SU-DHL-6 (cell line): Measurements from ENCODE around the gene BRSK1.

Experiments
- CTCF ChIP-seq: fragments of 200-600 bp; sonication (generic); IDR thresholded peaks from one replicate; pipeline ENCODE4 v1.5.1; 2017; ENCODE audit warnings: antibody characterized with exemption, mild to moderate bottlenecking, low read length, moderate library complexity; ENCODE audit not compliant: insufficient read depth, poor library complexity, severe bottlenecking
- EZH2phosphoT487 ChIP-seq: fragments of 200-600 bp; sonication (generic), shearing (Covaris generic); conservative IDR thresholded peaks from 2 replicates; pipeline ENCODE4 v1.6.1; 2018; ENCODE audit warnings: mild to moderate bottlenecking, antibody characterized with exemption, low read length, moderate library complexity, mixed read lengths

GRCh38 chr19:55266840-55267239 is 17.0 kb upstream of the BRSK1 start:
- TF ChIP-seq CTCF (no peak), EZH2phosphoT487 (no peak)
